Ovary (tissue), 9 donors: ENCODE results near the gene TTLL12. TPM values are rescaled to one million over a fixed set of nuclear protein-coding genes. Genes with fewer than 3 reads are reported as not detected.

Source experiments
- DNase-seq, 5 donors: peaks; one replicate each; pipeline ENCODE4 v3.0.0-alpha.2; 2019 to 2020
- H3K27ac ChIP-seq, 2 donors: fragments of 200-600 bp; one replicate each; pipeline versions ENCODE4 v1.5.1 to v1.8.0; 2019 to 2022
- H3K27me3 ChIP-seq: fragments of 200-600 bp; one replicate; pipeline ENCODE4 v1.8.0; 2022
- H3K36me3 ChIP-seq: fragments of 200-600 bp; sonication (generic); one replicate; pipeline ENCODE4 v1.5.1; 2019
- H3K4me1 ChIP-seq: one replicate; pipeline ENCODE4 v1.8.1; 2013; ENCODE audit warnings: mild to moderate bottlenecking, moderate library complexity; ENCODE audit not compliant: insufficient read depth
- H3K4me3 ChIP-seq: fragments of 200-600 bp; sonication (generic); one replicate; pipeline ENCODE4 v1.5.1; 2017
- H3K9me3 ChIP-seq, 2 donors: fragments of 200-600 bp in 1 of 2; sonication (generic) in 1 of 2; one replicate each; pipeline versions ENCODE4 v1.5.1 to v1.8.1; 2013 to 2019; ENCODE audit warnings: mild to moderate bottlenecking in 1 of 2, moderate library complexity in 1 of 2
- CTCF ChIP-seq, 3 donors: fragments of 450-650 bp in 2 of 3; fragments of 200-600 bp in 1 of 3; IDR thresholded peaks; one replicate each; pipeline versions ENCODE4 v1.5.1 to v1.8.0; 2016 to 2022; ENCODE audit warnings: antibody characterized with exemption in 3 of 3, mild to moderate bottlenecking in 1 of 3
- EP300 ChIP-seq: sonication (generic); formaldehyde crosslinking; IDR thresholded peaks from one replicate; pipeline ENCODE4 v1.6.1; 2017; ENCODE audit warnings: antibody characterized with exemption
- POLR2A ChIP-seq: fragments of 450-650 bp; IDR thresholded peaks from one replicate; pipeline ENCODE4 v1.6.1; 2017; ENCODE audit warnings: antibody characterized with exemption, mild to moderate bottlenecking, moderate library complexity
- WGBS, 3 donors: extraction: QIAGEN DNeasy Blood & Tissue Kit in 1 of 3; methylation state at CpG; one replicate each; pipeline versions ENCODE4 v1.1.5 to v1.1.7; 2013 to 2017; 5-methylcytosine and 5-hydroxymethylcytosine counted together
- intact Hi-C, 4 donors: fragments of 100-400 bp; cut with DNase I; formaldehyde crosslinking; loops; one replicate each; pipeline versions ENCODE4 v1.11.0 to v1.15.1; 2022 to 2023
- polyA plus RNA-seq, 2 donors: library from polyadenylated mRNA; stranded (reverse); fragments of 200-250 nt in 1 of 2; fragments of 350-450 nt in 1 of 2; fragmentation: Illumina TruSeq in 1 of 2; extraction: RNeasy Lipid Tissue Mini Kit (QIAGEN cat#74804) in 1 of 2; gene quantifications; one replicate each; pipeline ENCODE4 v1.2.3, GENCODE V29; 2013 to 2014
- total RNA-seq, 7 donors: library from RNA; depleted of rRNA in 2 of 7; stranded (reverse); fragments of >200 nt in 2 of 7; fragmentation: NEBNext Ultra II Directional in 3 of 7; extraction: Animal tissue kit (Norgen Biotek cat#: 25700) in 3 of 7; gene quantifications; one replicate each; pipeline versions ENCODE4 v1.1.0 to v1.2.4, GENCODE V29; 2016 to 2023
- donor health status: DM: no; HTN: no; CAD: no; lungs with moderate emphysema.
- donor health status: DM: no; HTN: no; CAD: no.
- donor health status: Bipolar disorder and iron deficiency.
- donor health status: DM: yes; HTN: yes; CAD: no.
- donor health status: DM: no; HTN: no; CAD: no.
- donor health status: DM: yes; HTN: yes; CAD: no.

The TTLL12 gene
- total and polyA plus RNA-seq, 9 donors, result 5.8 to 68.4 (median 41.1) TPM

- 49 to 64% (median 62%) methylated on average over 9 of the region's 9 CpGs for WGBS, 3 donors
- Histone ChIP-seq H3K4me3 (no peak overlapping the region), H3K27ac (no peak overlapping the region)
Measured at GRCh38 chr22:43153899-43154298, 33.0 kb downstream of the TTLL12 start.

GRCh38 chr22:43152357-43153071, 34.4 kb downstream of the TTLL12 start:
- Histone ChIP-seq H3K27me3 (no peaks in the 10 kb centered on the region), H3K4me3 (peak overlapping the region; percentile 69), H3K27ac (peak overlapping the region in 1 of 2 donors; percentile 49), H3K9me3 (no peaks in the 10 kb centered on the region), H3K36me3 (no peaks in the 10 kb centered on the region), H3K4me1 (peaks cover 7% of the 10 kb centered on the region)
- no peak for TF ChIP-seq POLR2A
- WGBS, 3 donors, result 6 to 19% (median 9%) methylated on average over 17 to 22 of the region's 22 CpGs
- intact Hi-C loops, result no loop called here
- DNase-seq, result peak; percentile 47 to 65 (median 60)

More at GRCh38 chr22:43153899-43154298, 33.0 kb downstream of the TTLL12 start:
- no peaks in the 10 kb centered on the region for H3K36me3 ChIP-seq
- intact Hi-C loops, result no loop called here
- H3K9me3 ChIP-seq, result no peaks in the 10 kb centered on the region
- H3K27me3 ChIP-seq, result no peaks in the 10 kb centered on the region
- no peak for DNase-seq
- peaks cover 7% of the 10 kb centered on the region for H3K4me1 ChIP-seq
- TF ChIP-seq CTCF (IDR thresholded peaks at IDR 0.05) (no peak), EP300 (no peak), POLR2A (no peak)

GRCh38 chr22:43152003-43152356, 35.0 kb downstream of the TTLL12 start:
- no peaks in the 10 kb centered on the region for H3K9me3 ChIP-seq
- H3K36me3 ChIP-seq, result no peaks in the 10 kb centered on the region
- peaks cover 7% of the 10 kb centered on the region for H3K4me1 ChIP-seq
- no peaks in the 10 kb centered on the region for H3K27me3 ChIP-seq
- H3K27ac ChIP-seq, result peak overlapping the region in 1 of 2 donors; percentile 49
- WGBS, 3 donors, result 7 to 18% (median 11%) methylated on average over 13 to 18 of the region's 18 CpGs
- no peak for DNase-seq
- intact Hi-C loops, result no loop called here
- no peak for TF ChIP-seq EP300
- TF ChIP-seq CTCF (IDR thresholded peaks at IDR 0.05), result no peak
- TF ChIP-seq POLR2A, result no peak
- peak overlapping the region; percentile 69 for H3K4me3 ChIP-seq

- no peaks in the 10 kb centered on the region for H3K36me3 ChIP-seq
- DNase-seq, result peak; percentile 68 to 82 (median 79)
- no peaks in the 10 kb centered on the region for H3K9me3 ChIP-seq
- H3K4me1 ChIP-seq, result peaks cover 7% of the 10 kb centered on the region
- H3K27ac ChIP-seq, result peak within 1 kb of the TSS; percentile 9 to 49
- 1 to 2% (median 1%) methylated on average over 43 to 75 of the region's 75 CpGs for WGBS, 3 donors
- peak within 1 kb of the TSS; percentile 69 for H3K4me3 ChIP-seq
- intact Hi-C loops, result no loop called here
- no peak for TF ChIP-seq POLR2A
- no peak for TF ChIP-seq CTCF (IDR thresholded peaks at IDR 0.05)
- no peak for TF ChIP-seq EP300
- no peaks in the 10 kb centered on the region for H3K27me3 ChIP-seq
Measured at GRCh38 chr22:43151251-43152002, 35.5 kb downstream of the TTLL12 start, which contains the start of gene TSPO. TSS of gene TSPO (plus strand) at chr22:43151559. CDS start at chr22:43159239, 7,680 bp downstream.
